Measurements from ENCODE around the gene MSANTD1. TPM values are rescaled to one million over a fixed set of nuclear protein-coding genes. Genes with fewer than 3 reads are reported as not detected.

Gene MSANTD1
- total and polyA plus RNA-seq, 2 of the 8 experiments (the other 6 are each of a cell fraction or from before 2014, with no cell fraction given): 0.23 to 0.45 TPM

GRCh38 chr4:3243136-3243780 is 5.7 kb upstream of the MSANTD1 start (continued):
- TF ChIP-seq USF2 (IDR thresholded peaks at IDR 0.05; ENCODE audit: low read length) (no peak), ASH2L (IDR thresholded peaks at IDR 0.05; ENCODE audit: low read length) (no peak), ATF2 (IDR thresholded peaks at IDR 0.05; ENCODE audit: low read length) (no peak), RXRA (IDR thresholded peaks at IDR 0.05; ENCODE audit: insufficient read depth, low read depth, low read length) (no peak), CTBP2 (IDR thresholded peaks at IDR 0.05; ENCODE audit: borderline replicate concordance, insufficient read depth, insufficient read length, low read length) (no peak), MAFK (IDR thresholded peaks at IDR 0.05; ENCODE audit: low read depth, low read length) (no peak), TAF1 (IDR thresholded peaks at IDR 0.05; ENCODE audit: low read depth, low read length) (no peak), E2F6 (IDR thresholded peaks at IDR 0.05) (peak; percentile 27; the same call in 1 of the 2 replicates), TBP (IDR thresholded peaks at IDR 0.05; ENCODE audit: low read depth, low read length) (no peak), EGR1 (IDR thresholded peaks at IDR 0.05; ENCODE audit: borderline replicate concordance, low read depth, low read length) (no peak), JUN (IDR thresholded peaks at IDR 0.05; ENCODE audit: low read depth, low read length) (no peak), MAX (IDR thresholded peaks at IDR 0.05) (peak; percentile 47; the same call in 1 of the 2 replicates), CBX5 (IDR thresholded peaks at IDR 0.05; ENCODE audit: low read depth, low read length) (no peak)

Data from H1 (cell line).